GM13976 (cell line): ENCODE data around the gene ADGRD2.
A peak's percentile ranks its signal among the peaks of the same experiment; 100 is the strongest.

Source experiments
- DNase-seq: peaks from one replicate; pipeline ENCODE4 v3.0.0; 2012; ENCODE audit warnings: low spot score
- CTCF ChIP-seq: IDR thresholded peaks from 2 replicates; pipeline ENCODE4 v1.5.1; 2012; ENCODE audit warnings: borderline replicate concordance, mild to moderate bottlenecking; ENCODE audit not compliant: insufficient read depth; ENCODE audit errors: extremely low read depth, missing control alignments, control extremely low read depth
- in situ Hi-C: fragments of 300-500 bp; cut with MboI; formaldehyde crosslinking; loops from one replicate; pipeline ENCODE4 v1.12.0; 2022; ENCODE audit warnings: low sequenced_read_pairs, mixed read lengths, inconsistent platforms; ENCODE audit not compliant: unreplicated experiment

The ADGRD2 gene

GRCh38 chr9:124450241-124450924 lies at the start of gene ADGRD2:
ADGRD2 (plus strand) TSS chr9:124450451; CDS start chr9:124451667, 1,216 bp downstream.
- DNase-seq: peak; percentile 69
- in situ Hi-C loops: no loop called here
- no peak for TF ChIP-seq CTCF

DNA sequence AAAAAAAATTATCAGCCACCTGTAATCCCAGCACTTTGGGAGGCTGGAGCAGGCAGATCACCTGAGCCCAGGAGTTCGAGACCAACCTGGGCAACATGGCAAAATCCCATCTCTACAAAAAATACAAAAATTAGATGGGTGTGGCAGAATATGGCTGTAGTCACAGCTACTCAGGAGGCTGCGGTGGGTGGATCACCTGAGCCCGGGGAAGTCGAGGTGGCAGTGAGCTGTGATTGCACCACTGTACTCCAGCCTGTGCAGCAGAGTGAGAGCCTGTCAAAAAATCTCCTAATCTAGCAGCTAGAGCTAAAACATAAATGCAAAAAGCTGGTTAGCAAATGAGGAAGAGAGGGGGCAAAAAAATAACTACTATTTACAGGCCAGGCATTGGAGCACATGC lies 47.0 kb upstream of the ADGRD2 start:
- in situ Hi-C loops: no loop called here
- no peak for TF ChIP-seq CTCF
- no peak for DNase-seq

DNA sequence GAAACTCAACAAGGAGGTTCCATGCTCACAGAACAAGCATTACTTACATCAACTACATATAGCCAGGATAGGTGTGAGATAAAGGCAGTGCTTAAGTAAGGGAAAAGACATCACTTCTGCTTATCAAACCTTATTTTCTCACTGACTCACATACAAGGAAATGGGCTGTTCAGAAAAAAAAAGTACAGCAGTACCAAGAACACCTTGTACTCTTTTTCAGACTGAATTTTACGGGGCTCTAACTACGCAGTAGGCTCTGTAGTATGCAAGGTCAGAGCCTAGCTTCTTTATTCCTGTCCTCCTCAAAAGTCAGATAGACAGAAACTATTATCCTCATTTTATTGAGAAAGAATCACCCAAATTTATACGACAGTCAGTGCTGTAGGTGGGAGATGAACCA lies 40.8 kb upstream of the ADGRD2 start:
- TF ChIP-seq CTCF: no peak
- in situ Hi-C loops: no loop called here
- DNase-seq: no peak

GRCh38 chr9:124410321-124410913 lies 39.8 kb upstream of the ADGRD2 start:
- DNase-seq: no peak
- in situ Hi-C loops: no loop called here
- no peak for TF ChIP-seq CTCF

GRCh38 chr9:124411514-124412227 lies 38.6 kb upstream of the ADGRD2 start:
- no peak for DNase-seq
- TF ChIP-seq CTCF: no peak
- in situ Hi-C loops: no loop called here

DNA sequence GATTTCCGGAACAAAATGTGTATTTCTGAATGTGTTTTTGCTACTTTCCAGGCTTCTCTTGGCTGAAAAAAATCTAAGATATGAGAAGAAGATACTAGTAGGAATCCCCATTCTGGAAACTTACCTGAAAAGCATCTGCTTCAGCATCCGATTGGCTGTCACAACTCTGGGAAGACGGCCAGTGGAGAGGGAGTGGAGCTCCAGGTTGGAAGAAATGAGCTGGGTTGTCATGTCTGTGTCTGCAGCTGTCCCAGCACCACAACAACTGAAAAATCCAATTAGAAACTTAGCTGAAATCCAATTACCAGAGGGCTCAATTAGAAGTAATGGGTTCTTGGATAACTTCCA lies 38.0 kb upstream of the ADGRD2 start:
- DNase-seq: no peak
- TF ChIP-seq CTCF: no peak
- in situ Hi-C loops: no loop called here

DNA sequence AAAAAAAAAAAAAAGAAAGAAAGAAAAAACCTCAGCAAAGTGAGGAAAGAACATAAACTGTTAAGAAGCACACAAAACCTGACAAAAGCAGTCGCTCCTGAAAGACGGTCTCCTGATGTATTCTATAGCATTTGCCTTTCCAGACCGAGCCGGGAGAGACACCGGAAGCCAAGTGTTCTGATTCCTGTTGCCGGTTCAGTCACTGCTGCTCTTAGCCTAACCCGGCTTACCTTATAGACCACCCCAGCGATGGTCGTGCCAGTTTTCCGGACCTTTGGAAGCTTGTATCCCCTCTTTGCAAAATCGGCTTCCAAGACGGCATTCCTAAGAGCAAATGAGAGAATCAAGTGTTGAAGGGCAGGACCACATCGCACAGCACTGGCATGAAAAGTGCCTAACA lies 35.6 kb upstream of the ADGRD2 start:
- no peak for TF ChIP-seq CTCF
- DNase-seq: no peak

More for the DNA sequence above, 35.6 kb upstream of the ADGRD2 start:
- in situ Hi-C loops: no loop called here
